GM18909 (cell line): Measurements from ENCODE around the gene CDH4.

Experiments used
- ATAC-seq: cut with Tn5 transposase; IDR thresholded peaks from one replicate; pipeline ENCODE4 v1.9.1; 2021; ENCODE audit warnings: mild to moderate bottlenecking; ENCODE audit not compliant: unreplicated experiment, poor library complexity

CDH4 gene

GRCh38 chr20:61666471-61666832 is 414.4 kb downstream of the CDH4 start:
- ATAC-seq, result no peak

- ATAC-seq, result no peak
Observed at GRCh38 chr20:61667056-61667792, 415.2 kb downstream of the CDH4 start.

GRCh38 chr20:61668065-61668650 is 416.1 kb downstream of the CDH4 start:
- no peak for ATAC-seq

GRCh38 chr20:61668771-61669503 is 416.9 kb downstream of the CDH4 start:
- ATAC-seq, result no peak

GRCh38 chr20:61670274-61670673 is 418.2 kb downstream of the CDH4 start:
- no peak for ATAC-seq

- ATAC-seq, result no peak
Observed at GRCh38 chr20:61671559-61671958, 419.5 kb downstream of the CDH4 start.

- ATAC-seq, result no peak
Observed at GRCh38 chr20:61673152-61673847, 421.2 kb downstream of the CDH4 start.

GRCh38 chr20:61674121-61674520 is 422.1 kb downstream of the CDH4 start:
- ATAC-seq, result no peak

GRCh38 chr20:61674688-61675087 is 422.6 kb downstream of the CDH4 start:
- ATAC-seq, result no peak

GRCh38 chr20:61677928-61678327 is 425.9 kb downstream of the CDH4 start:
- ATAC-seq, result no peak

- ATAC-seq, result no peak
Observed at GRCh38 chr20:61678437-61678836, 426.4 kb downstream of the CDH4 start.

- no peak for ATAC-seq
Observed at GRCh38 chr20:61679473-61679872, 427.4 kb downstream of the CDH4 start.

GRCh38 chr20:61680096-61680495 is 428.0 kb downstream of the CDH4 start:
- no peak for ATAC-seq

- no peak for ATAC-seq
Observed at GRCh38 chr20:61682114-61682995, 430.3 kb downstream of the CDH4 start.

- no peak for ATAC-seq
Observed at GRCh38 chr20:61682996-61683681, 431.1 kb downstream of the CDH4 start.

GRCh38 chr20:61683721-61684120 is 431.7 kb downstream of the CDH4 start:
- ATAC-seq, result no peak

GRCh38 chr20:61684136-61684535 is 432.1 kb downstream of the CDH4 start:
- ATAC-seq, result no peak

- ATAC-seq, result no peak
Observed at GRCh38 chr20:61684583-61685235, 432.6 kb downstream of the CDH4 start.

GRCh38 chr20:61685462-61685861 is 433.4 kb downstream of the CDH4 start:
- ATAC-seq, result no peak
